GM23338 (cell line): Measurements from ENCODE around the gene SCFD2. TPM values are rescaled to one million over a fixed set of nuclear protein-coding genes. Genes with fewer than 3 reads are reported as not detected.

Experiments used
- ATAC-seq: fragments of 200-7000 bp; cut with Tn5 transposase; 3 replicates; pipeline ENCODE4 v1.9.1; 2020
- DNase-seq: peaks from one replicate; pipeline ENCODE4 v3.0.0-alpha.2; 2015; ENCODE audit warnings: low spot score
- H2AFZ ChIP-seq: fragments of 200-600 bp; sonication (generic); 2 replicates; pipeline ENCODE4 v1.8.0; 2016; ENCODE audit warnings: antibody characterized with exemption, mild to moderate bottlenecking, moderate library complexity
- H3F3A ChIP-seq: fragments of 200-600 bp; sonication (generic); replicated peaks from 2 replicates; pipeline ENCODE4 v1.8.0; 2017; ENCODE audit warnings: antibody characterized with exemption, mixed run types, low read depth
- H3K27ac ChIP-seq: fragments of 200-600 bp; sonication (generic); 2 replicates; pipeline ENCODE4 v1.6.1; 2016; ENCODE audit warnings: low read depth
- H3K27me3 ChIP-seq: fragments of 200-600 bp; sonication (generic); 2 replicates; pipeline ENCODE4 v1.8.0; 2016; ENCODE audit warnings: mild to moderate bottlenecking, mixed run types, moderate library complexity; ENCODE audit not compliant: insufficient read depth
- H3K36me3 ChIP-seq: fragments of 200-600 bp; sonication (generic); 2 replicates; pipeline ENCODE4 v1.8.0; 2016; ENCODE audit warnings: mild to moderate bottlenecking; ENCODE audit not compliant: insufficient read depth
- H3K4me1 ChIP-seq: fragments of 200-600 bp; sonication (generic); 2 replicates; pipeline ENCODE4 v1.8.0; 2016; ENCODE audit warnings: mild to moderate bottlenecking, moderate library complexity; ENCODE audit not compliant: insufficient read depth
- H3K4me2 ChIP-seq: fragments of 200-600 bp; sonication (generic); 2 replicates; pipeline ENCODE4 v1.7.1; 2017; ENCODE audit warnings: mixed run types
- H3K4me3 ChIP-seq: fragments of 200-600 bp; sonication (generic); 2 replicates; pipeline ENCODE4 v1.6.1; 2016; ENCODE audit warnings: mixed run types
- H3K79me2 ChIP-seq: fragments of 200-600 bp; sonication (generic); replicated peaks from 2 replicates; pipeline ENCODE4 v1.8.0; 2017; ENCODE audit warnings: mild to moderate bottlenecking; ENCODE audit not compliant: insufficient read depth
- H3K9me2 ChIP-seq: fragments of 200-600 bp; sonication (generic); 2 replicates; pipeline ENCODE4 v1.8.0; 2017; ENCODE audit not compliant: insufficient read depth
- H4K20me1 ChIP-seq: fragments of 200-600 bp; sonication (generic); replicated peaks from 2 replicates; pipeline ENCODE4 v1.8.0; 2017; ENCODE audit warnings: mild to moderate bottlenecking; ENCODE audit not compliant: insufficient read depth
- H3K27ac Mint-ChIP-seq: 2 replicates; pipeline ENCODE4 v1.8.0; 2020; ENCODE audit warnings: inconsistent platforms, mild to moderate bottlenecking, moderate library complexity, mixed read lengths
- H3K27me3 Mint-ChIP-seq: 3 replicates; pipeline ENCODE4 v1.8.0; 2022; ENCODE audit warnings: low read depth, mild to moderate bottlenecking, moderate library complexity, mixed read lengths, inconsistent platforms; ENCODE audit not compliant: insufficient read depth, poor library complexity
- H3K36me3 Mint-ChIP-seq: 3 replicates; pipeline ENCODE4 v1.8.0; 2021; ENCODE audit warnings: low read depth, mild to moderate bottlenecking, inconsistent platforms, moderate library complexity, mixed read lengths
- H3K4me1 Mint-ChIP-seq: 3 replicates; pipeline ENCODE4 v1.8.0; 2020; ENCODE audit warnings: mild to moderate bottlenecking, inconsistent platforms, mixed read lengths
- H3K4me3 Mint-ChIP-seq: 3 replicates; pipeline ENCODE4 v1.8.0; 2021; ENCODE audit warnings: moderate library complexity, mild to moderate bottlenecking, inconsistent platforms, mixed read lengths
- H3K9me3 Mint-ChIP-seq: 3 replicates; pipeline ENCODE4 v1.8.0; 2020; ENCODE audit warnings: moderate library complexity, mild to moderate bottlenecking, inconsistent platforms, mixed read lengths
- CREB1 ChIP-seq: fragments of 250-450 bp; sonication (Bioruptor Pico); IDR thresholded peaks from 2 replicates; pipeline ENCODE4 v1.5.0; 2020; ENCODE audit warnings: low read depth, mild to moderate bottlenecking, moderate library complexity
- CTCF ChIP-seq, 2 experiments: fragments of 200-600 bp in 1 of 2; sonication (generic) in 1 of 2; conservative IDR thresholded peaks; 2 replicates each; pipeline versions ENCODE4 v1.5.1 to v1.6.1; 2016 to 2017; ENCODE audit warnings: antibody characterized with exemption in 2 of 2, low read depth in 2 of 2, mild to moderate bottlenecking in 2 of 2, moderate library complexity in 1 of 2
- ETS1 ChIP-seq: IDR thresholded peaks from 2 replicates; pipeline ENCODE4 v1.6.1; 2016; ENCODE audit warnings: antibody characterized with exemption
- EZH2 ChIP-seq: fragments of 200-600 bp; sonication (generic); IDR thresholded peaks from one replicate; pipeline ENCODE4 v1.8.0; 2017; ENCODE audit warnings: antibody characterized with exemption, mild to moderate bottlenecking, low read depth; ENCODE audit not compliant: unreplicated experiment
- JUNB ChIP-seq: IDR thresholded peaks from one replicate; pipeline ENCODE4 v1.6.1; 2016; ENCODE audit warnings: antibody characterized with exemption; ENCODE audit not compliant: unreplicated experiment
- NANOG ChIP-seq: IDR thresholded peaks from 2 replicates; pipeline ENCODE4 v1.6.1; 2016; ENCODE audit warnings: antibody characterized with exemption, borderline replicate concordance
- POLR2AphosphoS5 ChIP-seq: IDR thresholded peaks from 2 replicates; pipeline ENCODE4 v1.6.1; 2016; ENCODE audit warnings: antibody characterized with exemption, low read depth
- STAT1 ChIP-seq: IDR thresholded peaks from one replicate; pipeline ENCODE4 v1.6.1; 2016; ENCODE audit warnings: antibody characterized with exemption; ENCODE audit not compliant: unreplicated experiment
- ZNF331 ChIP-seq: fragments of 250-450 bp; sonication (Bioruptor Pico); IDR thresholded peaks from 2 replicates; pipeline ENCODE4 v1.5.0; 2020; ENCODE audit warnings: low read depth, mild to moderate bottlenecking, moderate library complexity
- ZNF462 ChIP-seq: fragments of 250-450 bp; sonication (Bioruptor Pico); IDR thresholded peaks from 2 replicates; pipeline ENCODE4 v1.5.0; 2020; ENCODE audit warnings: mild to moderate bottlenecking, moderate library complexity
- polyA plus RNA-seq: library from polyadenylated mRNA; unstranded; fragments of >200 nt; fragmentation: Nextera tagmentation; extraction: Ambion mirVana; gene quantifications from 2 replicates; pipeline ENCODE4 v1.2.1, GENCODE V29; 2016
- total RNA-seq: library from RNA; depleted of rRNA; stranded (reverse); fragments of >200 nt; shearing (Covaris generic); gene quantifications from 2 replicates; pipeline ENCODE4 v1.2.3, GENCODE V29; 2014

Gene SCFD2
- total and polyA plus RNA-seq, 2 experiments from 2014 or later: 5.7 to 17.5 TPM

DNA sequence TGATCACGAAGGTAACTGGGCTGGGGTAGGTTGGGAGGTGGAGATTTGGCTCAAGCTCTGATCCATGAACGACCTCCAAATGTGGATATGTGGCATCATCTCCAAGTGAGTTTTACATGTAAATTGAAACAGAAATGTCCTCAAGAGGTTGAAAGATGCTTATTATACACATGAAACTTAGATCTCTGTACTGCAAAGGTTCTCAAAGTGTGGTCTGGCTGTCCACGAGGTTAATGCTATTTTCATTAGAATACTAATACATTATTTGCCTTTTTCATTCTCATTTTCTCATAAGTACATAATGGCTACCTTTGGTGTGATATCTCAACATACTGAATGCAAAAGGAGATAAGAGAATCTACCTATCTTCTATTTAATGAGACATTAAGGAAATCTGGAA lies 305.6 kb downstream of the SCFD2 start:
- Histone ChIP-seq H3K27ac (no peak overlapping the region), H3K79me2 (no peaks in the 10 kb centered on the region), H4K20me1 (no peaks in the 10 kb centered on the region), H3K4me1 (peaks cover 16% of the 10 kb centered on the region), H3K27me3 (no peaks in the 10 kb centered on the region), H2AFZ (no peak overlapping the region), H3K36me3 (no peaks in the 10 kb centered on the region), H3K4me2 (no peak overlapping the region), H3K4me3 (no peak overlapping the region), H3K9me2 (peaks cover 4% of the 10 kb centered on the region; the same call in 1 of the 2 replicates), H3F3A (no peaks in the 10 kb centered on the region)
- no peak for TF ChIP-seq EZH2
- ATAC-seq (no peak), DNase-seq (no peak)
- Mint-ChIP-seq H3K4me3 (no peak overlapping the region), H3K27me3 (peaks cover 2% of the 10 kb centered on the region), H3K4me1 (peaks cover 10% of the 10 kb centered on the region), H3K27ac (no peak overlapping the region), H3K36me3 (no peaks in the 10 kb centered on the region), H3K9me3 (no peaks in the 10 kb centered on the region)

DNA sequence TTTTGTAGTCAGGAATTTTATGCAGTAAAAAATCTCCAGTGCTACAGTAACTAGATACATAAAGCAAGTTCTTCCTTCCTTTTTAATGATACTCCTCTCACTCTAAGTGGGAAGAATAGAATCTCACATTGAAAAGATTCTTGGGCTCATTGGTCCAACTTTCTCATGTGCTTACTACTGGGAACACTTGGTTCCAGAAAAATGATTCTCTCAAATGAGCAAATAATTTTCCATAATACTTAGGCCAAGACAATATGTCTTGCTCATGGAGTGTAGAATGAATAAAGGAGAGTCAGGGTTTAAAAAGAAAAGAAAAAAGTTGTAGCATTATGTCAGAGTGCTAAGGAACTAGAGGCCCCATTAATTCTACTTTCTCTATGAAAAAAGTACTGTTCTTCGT lies 306.0 kb downstream of the SCFD2 start:
- H3K4me1 Mint-ChIP-seq: peaks cover 10% of the 10 kb centered on the region
- H4K20me1 ChIP-seq: no peaks in the 10 kb centered on the region
- no peak overlapping the region for H3K27ac ChIP-seq
- no peak overlapping the region for H3K4me3 ChIP-seq
- no peak overlapping the region for H3K27ac Mint-ChIP-seq
- peaks cover 16% of the 10 kb centered on the region for H3K4me1 ChIP-seq
- no peaks in the 10 kb centered on the region for H3F3A ChIP-seq
- no peaks in the 10 kb centered on the region for H3K36me3 ChIP-seq
- no peak overlapping the region for H3K4me2 ChIP-seq
- H2AFZ ChIP-seq: no peak overlapping the region
- no peak overlapping the region for H3K4me3 Mint-ChIP-seq
- H3K36me3 Mint-ChIP-seq: no peaks in the 10 kb centered on the region
- peaks cover 2% of the 10 kb centered on the region for H3K27me3 Mint-ChIP-seq
- no peak for DNase-seq
- no peaks in the 10 kb centered on the region for H3K9me3 Mint-ChIP-seq
- no peak for ATAC-seq
- no peaks in the 10 kb centered on the region for H3K27me3 ChIP-seq
- H3K79me2 ChIP-seq: no peaks in the 10 kb centered on the region
- H3K9me2 ChIP-seq: peaks cover 4% of the 10 kb centered on the region; the same call in 1 of the 2 replicates
- TF ChIP-seq POLR2AphosphoS5: no peak
- TF ChIP-seq ZNF331 (CRISPR knock-in tag): no peak
- no peak for TF ChIP-seq ZNF462
- TF ChIP-seq NANOG: no peak
- no peak for TF ChIP-seq CREB1
- TF ChIP-seq JUNB: no peak
- no peak for TF ChIP-seq CTCF (conservative IDR thresholded peaks at IDR 0.05; ENCODE audit: low read depth in 2 of 2)
- TF ChIP-seq STAT1: no peak
- no peak for TF ChIP-seq ETS1
